ENCODE data around the gene FBXO2.

The FBXO2 gene

GRCh38 chr1:11650331-11650991, 3.8 kb downstream of the FBXO2 start:
- peak; percentile 71 for DNase-seq (ENCODE audit: extremely low spot score)
- ChIA-PET CTCF (interaction anchor here (0.8 to 16.0 kb wide), 30 partner anchors 6 to 649 kb away, joined by 3 to 248 read pairs (median 4); partner anchors contain the start of genes AGTRAP and FBXO6), POLR2A (no interaction called here)
- TF ChIP-seq, protein P1, sequence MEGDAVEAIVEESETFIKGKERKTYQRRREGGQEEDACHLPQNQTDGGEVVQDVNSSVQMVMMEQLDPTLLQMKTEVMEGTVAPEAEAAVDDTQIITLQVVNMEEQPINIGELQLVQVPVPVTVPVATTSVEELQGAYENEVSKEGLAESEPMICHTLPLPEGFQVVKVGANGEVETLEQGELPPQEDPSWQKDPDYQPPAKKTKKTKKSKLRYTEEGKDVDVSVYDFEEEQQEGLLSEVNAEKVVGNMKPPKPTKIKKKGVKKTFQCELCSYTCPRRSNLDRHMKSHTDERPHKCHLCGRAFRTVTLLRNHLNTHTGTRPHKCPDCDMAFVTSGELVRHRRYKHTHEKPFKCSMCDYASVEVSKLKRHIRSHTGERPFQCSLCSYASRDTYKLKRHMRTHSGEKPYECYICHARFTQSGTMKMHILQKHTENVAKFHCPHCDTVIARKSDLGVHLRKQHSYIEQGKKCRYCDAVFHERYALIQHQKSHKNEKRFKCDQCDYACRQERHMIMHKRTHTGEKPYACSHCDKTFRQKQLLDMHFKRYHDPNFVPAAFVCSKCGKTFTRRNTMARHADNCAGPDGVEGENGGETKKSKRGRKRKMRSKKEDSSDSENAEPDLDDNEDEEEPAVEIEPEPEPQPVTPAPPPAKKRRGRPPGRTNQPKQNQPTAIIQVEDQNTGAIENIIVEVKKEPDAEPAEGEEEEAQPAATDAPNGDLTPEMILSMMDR (IDR thresholded peaks at IDR 0.05; ENCODE audit: control extremely low read depth, extremely low read depth, low read depth, missing control alignments): peak; percentile 81

DNA sequence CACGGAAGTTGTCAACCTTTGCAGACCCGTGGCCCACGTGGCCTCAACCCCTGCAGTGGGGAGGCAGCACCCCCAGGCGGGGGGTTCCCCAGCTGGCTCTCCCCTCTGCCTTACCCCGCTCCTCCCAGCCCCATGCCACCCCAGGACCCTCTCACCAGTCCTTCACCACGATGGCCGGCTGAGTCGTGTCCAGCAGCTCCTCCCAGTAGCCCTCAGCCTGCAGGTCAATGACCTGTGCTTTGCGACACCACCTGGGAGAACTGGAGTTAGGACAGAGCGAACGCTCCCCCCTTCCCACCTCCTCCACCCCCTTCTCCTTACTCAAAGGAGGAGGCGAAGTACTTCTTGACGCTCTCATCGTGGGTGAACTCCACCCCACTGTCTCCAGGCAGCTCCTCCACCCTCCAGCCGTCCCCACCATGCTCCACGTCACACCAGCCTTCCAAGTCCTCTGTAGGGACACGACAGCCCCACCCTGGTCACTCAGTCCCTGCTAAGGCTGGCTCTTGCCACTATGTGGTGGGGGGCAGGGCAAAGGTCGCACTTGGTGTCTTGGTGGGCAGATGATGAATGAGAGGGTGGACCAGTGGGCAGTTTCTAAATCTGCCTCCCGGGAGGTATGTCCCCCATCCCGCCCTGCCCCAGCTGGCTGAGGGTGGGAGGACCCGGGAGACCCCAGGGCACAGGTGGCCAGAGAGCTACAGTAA, 4.5 kb downstream of the FBXO2 start:
- POLR2A ChIA-PET: no interaction called here

DNA sequence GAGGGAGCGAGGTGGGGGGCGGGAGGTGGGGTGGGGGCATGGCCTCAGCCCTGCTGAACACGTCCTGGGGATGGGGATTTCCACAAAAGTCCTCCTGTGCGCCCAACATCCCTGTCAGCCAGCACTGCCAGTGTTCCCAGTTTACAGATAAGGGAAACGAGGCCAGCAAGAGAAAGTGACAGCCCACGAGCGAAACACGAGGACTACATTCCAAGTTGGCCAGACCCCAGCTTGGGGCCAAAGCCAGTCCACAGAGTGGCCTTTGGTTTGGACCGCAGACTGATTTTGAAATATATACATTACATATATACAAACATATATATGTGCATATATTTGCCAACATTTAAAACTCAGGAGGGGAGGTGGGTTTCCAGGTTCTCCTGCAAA, 5.0 kb downstream of the FBXO2 start:
- TF ChIP-seq, protein P1 (IDR thresholded peaks at IDR 0.05; ENCODE audit: control extremely low read depth, extremely low read depth, low read depth, missing control alignments): no peak
- POLR2A ChIA-PET: interaction anchor here (0.6 kb wide), 1 partner anchor 818 kb away, joined by 3 read pairs; no protein-coding TSS in a partner anchor
- CTCF ChIA-PET: interaction anchor here (0.8 to 16.0 kb wide), 11 partner anchors 11 to 617 kb away, joined by 3 to 248 read pairs (median 11); partner anchors contain the start of genes AGTRAP and FBXO6
- DNase-seq (ENCODE audit: extremely low spot score): no peak

More for the DNA sequence above, 4.5 kb downstream of the FBXO2 start:
- TF ChIP-seq, protein P1 (IDR thresholded peaks at IDR 0.05; ENCODE audit: control extremely low read depth, extremely low read depth, low read depth, missing control alignments): no peak
- CTCF ChIA-PET: interaction anchor here (0.8 to 16.0 kb wide), 30 partner anchors 8 to 648 kb away, joined by 3 to 248 read pairs (median 4); partner anchors contain the start of genes AGTRAP and FBXO6
- DNase-seq (ENCODE audit: extremely low spot score): no peak

DNA sequence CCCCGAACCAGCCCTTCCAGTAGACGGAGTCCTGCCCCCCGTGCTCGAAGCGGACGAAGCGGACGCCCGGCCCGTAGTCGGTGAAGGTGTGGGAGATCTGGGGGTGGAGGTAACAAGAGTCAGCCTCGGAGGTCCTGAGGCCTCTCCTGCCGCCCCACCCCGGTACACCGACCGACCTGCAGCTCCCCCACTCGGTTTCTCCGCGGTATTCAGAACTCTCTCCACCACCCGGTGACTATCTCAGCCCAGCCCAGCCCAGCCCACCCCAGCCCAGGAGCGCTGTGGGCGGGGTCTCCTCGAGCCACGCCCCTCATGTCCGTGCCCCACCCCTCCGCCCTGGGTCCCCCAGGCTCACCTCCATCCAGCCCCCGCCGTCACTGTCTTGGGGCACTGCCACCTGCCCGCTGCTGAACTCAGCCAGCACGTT, 5.5 kb downstream of the FBXO2 start:
- ChIA-PET POLR2A (interaction anchor here (0.6 kb wide), 1 partner anchor 817 kb away, joined by 3 read pairs; no protein-coding TSS in a partner anchor), CTCF (interaction anchor here (1.2 to 16.0 kb wide), 7 partner anchors 15 to 611 kb away, joined by 3 to 248 read pairs (median 11); partner anchors contain the start of genes AGTRAP and FBXO6)
- TF ChIP-seq, protein P1 (IDR thresholded peaks at IDR 0.05; ENCODE audit: control extremely low read depth, extremely low read depth, low read depth, missing control alignments): no peak
- DNase-seq (ENCODE audit: extremely low spot score): no peak

DNA sequence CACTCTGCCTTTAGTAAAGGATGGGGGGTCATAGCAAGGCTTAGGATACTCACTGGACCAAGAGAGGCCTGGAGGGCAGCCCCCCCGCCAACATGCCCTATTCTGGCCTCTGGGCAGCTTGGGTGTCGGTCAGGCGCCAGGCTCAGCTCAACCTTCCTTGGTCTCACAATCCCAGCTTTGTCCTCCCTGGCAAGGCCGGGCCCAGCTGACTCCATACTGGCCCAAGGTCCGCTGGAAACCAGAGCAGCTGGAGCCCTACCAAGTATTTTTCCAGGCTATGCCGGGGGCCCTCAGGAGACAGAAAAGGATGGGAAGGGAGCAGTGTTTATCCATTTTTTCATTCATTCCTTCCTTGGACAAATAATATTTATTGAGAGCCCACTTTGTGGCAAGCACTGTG, 6.2 kb downstream of the FBXO2 start:
- DNase-seq (ENCODE audit: extremely low spot score): no peak
- CTCF ChIA-PET: interaction anchor here (1.7 to 16.0 kb wide), 6 partner anchors 16 to 611 kb away, joined by 3 to 248 read pairs (median 12); partner anchors contain the start of genes AGTRAP and FBXO6
- POLR2A ChIA-PET: interaction anchor here (0.6 kb wide), 1 partner anchor 372 kb away, joined by 7 read pairs; no protein-coding TSS in a partner anchor
- TF ChIP-seq, protein P1 (IDR thresholded peaks at IDR 0.05; ENCODE audit: control extremely low read depth, extremely low read depth, low read depth, missing control alignments): no peak

- TF ChIP-seq, protein P1 (IDR thresholded peaks at IDR 0.05; ENCODE audit: control extremely low read depth, extremely low read depth, low read depth, missing control alignments): no peak
- ChIA-PET CTCF (interaction anchor here (1.7 to 16.0 kb wide), 5 partner anchors 17 to 610 kb away, joined by 3 to 248 read pairs (median 13); partner anchors contain the start of gene FBXO6), POLR2A (no interaction called here)
- no peak for DNase-seq (ENCODE audit: extremely low spot score)
These were observed 6.9 kb downstream of the FBXO2 start for GRCh38 chr1:11647333-11647732.

All from GM10248 (cell line).